PFSK-1 (cell line): ENCODE data around the gene GALNTL6.

Experiments
- POLR2AphosphoS5 ChIP-seq: IDR thresholded peaks from 2 replicates; pipeline ENCODE4 v1.6.1; 2012; ENCODE audit warnings: low read depth, mild to moderate bottlenecking, control low read depth, low read length, moderate library complexity
- REST ChIP-seq, 2 experiments: IDR thresholded peaks; 2 replicates each; pipeline versions ENCODE4 v1.6.1 to v1.8.0; 2011 to 2012; ENCODE audit warnings: low read depth in 2 of 2, low read length in 2 of 2, control low read depth in 1 of 2, inconsistent platforms in 1 of 2, mild to moderate bottlenecking in 1 of 2, moderate library complexity in 1 of 2; ENCODE audit not compliant: insufficient read depth in 1 of 2
- TAF1 ChIP-seq: IDR thresholded peaks from 2 replicates; pipeline ENCODE4 v1.6.1; 2012; ENCODE audit warnings: low read length, control low read depth, borderline replicate concordance; ENCODE audit not compliant: insufficient read depth

GRCh38 chr4:171966356-171966755 lies 153.2 kb downstream of the GALNTL6 start:
- TF ChIP-seq TAF1 (no peak), REST (IDR thresholded peaks at IDR 0.05; ENCODE audit: insufficient read depth in 1 of 2, low read depth in 2 of 2, low read length in 2 of 2) (no peak), POLR2AphosphoS5 (no peak)
